A673 (cell line): ENCODE results near the gene LARP7.

Experiments used
- CTCF ChIP-seq: fragments of 300-800, 200-600 bp; sonication (generic); conservative IDR thresholded peaks from 2 replicates; pipeline ENCODE4 v1.5.1; 2017; ENCODE audit warnings: low read depth, mild to moderate bottlenecking, antibody characterized with exemption, low read length, moderate library complexity, mixed read lengths
- EZH2 ChIP-seq: fragments of 200-600 bp; sonication (generic); IDR thresholded peaks from 2 replicates; pipeline ENCODE4 v1.6.1; 2017; ENCODE audit warnings: borderline replicate concordance, low read depth, mild to moderate bottlenecking, mixed read lengths, antibody characterized with exemption, low read length; ENCODE audit not compliant: poor library complexity, severe bottlenecking

- TF ChIP-seq EZH2 (no peak), CTCF (no peak)
Measured at GRCh38 chr4:112589206-112589605, 47.7 kb upstream of the LARP7 start.
